Osteoblast (primary cell): ENCODE measurements around the gene RNASET2. TPM values are rescaled to one million over a fixed set of nuclear protein-coding genes. Genes with fewer than 3 reads are reported as not detected.

Experiments
- DNase-seq: peaks from one replicate; pipeline ENCODE4 v3.0.0; 2011; ENCODE audit warnings: low spot score, mixed read lengths; ENCODE audit not compliant: insufficient read length; ENCODE audit errors: missing footprints
- H2AFZ ChIP-seq: 2 replicates; pipeline ENCODE4 v1.6.0; 2011; ENCODE audit warnings: mild to moderate bottlenecking, low read length
- H3K27ac ChIP-seq: 2 replicates; pipeline ENCODE4 v1.5.1; 2011; ENCODE audit warnings: mild to moderate bottlenecking, low read depth, low read length, moderate library complexity
- H3K27me3 ChIP-seq: 2 replicates; pipeline ENCODE4 v1.6.0; 2012; ENCODE audit warnings: mild to moderate bottlenecking, control low read depth, inconsistent platforms, low read length, moderate library complexity; ENCODE audit not compliant: insufficient read depth
- H3K36me3 ChIP-seq: 2 replicates; pipeline ENCODE4 v1.5.1; 2011; ENCODE audit warnings: mild to moderate bottlenecking, low read length, control low read depth, moderate library complexity; ENCODE audit not compliant: insufficient read depth
- H3K4me1 ChIP-seq: 2 replicates; pipeline ENCODE4 v1.5.1; 2011; ENCODE audit warnings: mild to moderate bottlenecking, low read length, control low read depth, moderate library complexity; ENCODE audit not compliant: insufficient read depth
- H3K4me2 ChIP-seq: 2 replicates; pipeline ENCODE4 v1.6.0; 2011; ENCODE audit warnings: mild to moderate bottlenecking, low read length; ENCODE audit not compliant: insufficient read depth
- H3K4me3 ChIP-seq: fragments of 200-600 bp; sonication (generic); 3 replicates; pipeline ENCODE4 v1.5.1; 2012; ENCODE audit warnings: mild to moderate bottlenecking, low read length, inconsistent platforms; ENCODE audit not compliant: insufficient read depth
- H3K79me2 ChIP-seq: 2 replicates; pipeline ENCODE4 v1.6.0; 2012; ENCODE audit warnings: mild to moderate bottlenecking, low read length, control low read depth, inconsistent platforms; ENCODE audit not compliant: insufficient read depth
- H3K9me3 ChIP-seq: 2 replicates; pipeline ENCODE4 v1.5.1; 2011; ENCODE audit warnings: low read depth, low read length, control low read depth
- H4K20me1 ChIP-seq: 2 replicates; pipeline ENCODE4 v1.6.0; 2012; ENCODE audit warnings: mild to moderate bottlenecking, low read length, control low read depth; ENCODE audit not compliant: insufficient read depth
- total RNA-seq: library from RNA; depleted of rRNA; stranded (reverse); fragments of >200 nt; gene quantifications from 2 replicates; pipeline ENCODE4 v1.2.3, GENCODE V29; 2012
- TF ChIP-seq, protein P1 (sequence below): IDR thresholded peaks from 2 replicates; pipeline ENCODE4 v1.5.1; 2011; ENCODE audit warnings: mild to moderate bottlenecking, low read depth, low read length, moderate library complexity; ENCODE audit errors: extremely low read depth

Gene RNASET2
- total RNA-seq, 1 donor: 47.8 TPM

DNA sequence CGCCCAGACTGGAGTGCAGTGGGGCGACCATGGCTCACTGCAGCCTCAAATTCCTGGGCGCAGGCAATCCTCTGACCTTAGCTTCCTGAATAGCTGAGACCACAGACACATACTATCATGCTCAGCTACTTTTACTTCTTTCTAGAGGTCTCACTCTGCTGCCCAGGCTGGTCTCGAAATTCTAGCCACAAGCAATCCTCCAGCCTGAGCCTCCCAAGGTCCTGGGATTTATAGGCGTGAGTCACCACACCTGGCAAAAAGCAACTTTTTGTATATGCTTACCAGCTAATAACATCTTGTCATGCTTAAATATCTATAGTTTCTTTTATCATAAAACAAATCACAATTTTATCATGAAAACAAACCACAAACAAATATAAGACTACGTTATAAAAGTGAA, 23.0 kb downstream of the RNASET2 start:
- TF ChIP-seq, protein P1, sequence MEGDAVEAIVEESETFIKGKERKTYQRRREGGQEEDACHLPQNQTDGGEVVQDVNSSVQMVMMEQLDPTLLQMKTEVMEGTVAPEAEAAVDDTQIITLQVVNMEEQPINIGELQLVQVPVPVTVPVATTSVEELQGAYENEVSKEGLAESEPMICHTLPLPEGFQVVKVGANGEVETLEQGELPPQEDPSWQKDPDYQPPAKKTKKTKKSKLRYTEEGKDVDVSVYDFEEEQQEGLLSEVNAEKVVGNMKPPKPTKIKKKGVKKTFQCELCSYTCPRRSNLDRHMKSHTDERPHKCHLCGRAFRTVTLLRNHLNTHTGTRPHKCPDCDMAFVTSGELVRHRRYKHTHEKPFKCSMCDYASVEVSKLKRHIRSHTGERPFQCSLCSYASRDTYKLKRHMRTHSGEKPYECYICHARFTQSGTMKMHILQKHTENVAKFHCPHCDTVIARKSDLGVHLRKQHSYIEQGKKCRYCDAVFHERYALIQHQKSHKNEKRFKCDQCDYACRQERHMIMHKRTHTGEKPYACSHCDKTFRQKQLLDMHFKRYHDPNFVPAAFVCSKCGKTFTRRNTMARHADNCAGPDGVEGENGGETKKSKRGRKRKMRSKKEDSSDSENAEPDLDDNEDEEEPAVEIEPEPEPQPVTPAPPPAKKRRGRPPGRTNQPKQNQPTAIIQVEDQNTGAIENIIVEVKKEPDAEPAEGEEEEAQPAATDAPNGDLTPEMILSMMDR: no peak
- Histone ChIP-seq H4K20me1 (no peaks in the 10 kb centered on the region), H3K4me3 (no peak overlapping the region), H3K27ac (no peak overlapping the region), H3K27me3 (no peaks in the 10 kb centered on the region), H3K79me2 (no peaks in the 10 kb centered on the region), H3K4me2 (no peak overlapping the region), H3K36me3 (no peaks in the 10 kb centered on the region), H3K4me1 (no peaks in the 10 kb centered on the region), H2AFZ (no peak overlapping the region), H3K9me3 (no peaks in the 10 kb centered on the region)
- no peak for DNase-seq

- TF ChIP-seq, protein P1: no peak
- Histone ChIP-seq H3K79me2 (no peaks in the 10 kb centered on the region), H3K9me3 (no peaks in the 10 kb centered on the region), H3K4me3 (no peak overlapping the region), H3K4me1 (no peaks in the 10 kb centered on the region), H3K36me3 (no peaks in the 10 kb centered on the region), H2AFZ (no peak overlapping the region), H3K27me3 (no peaks in the 10 kb centered on the region), H3K4me2 (no peak overlapping the region), H3K27ac (no peak overlapping the region), H4K20me1 (no peaks in the 10 kb centered on the region)
- no peak for DNase-seq
Observed at GRCh38 chr6:166932616-166933015, 23.7 kb downstream of the RNASET2 start.

- H3K27ac ChIP-seq: no peak overlapping the region
- no peak overlapping the region for H3K4me3 ChIP-seq
- no peaks in the 10 kb centered on the region for H3K79me2 ChIP-seq
- DNase-seq: no peak
- no peaks in the 10 kb centered on the region for H3K4me1 ChIP-seq
- H3K4me2 ChIP-seq: no peak overlapping the region
- no peaks in the 10 kb centered on the region for H3K36me3 ChIP-seq
- TF ChIP-seq, protein P1: no peak
- H3K27me3 ChIP-seq: no peaks in the 10 kb centered on the region
- no peaks in the 10 kb centered on the region for H4K20me1 ChIP-seq
- no peak overlapping the region for H2AFZ ChIP-seq
- no peaks in the 10 kb centered on the region for H3K9me3 ChIP-seq
Observed at GRCh38 chr6:166932116-166932515, 24.2 kb downstream of the RNASET2 start.

DNA sequence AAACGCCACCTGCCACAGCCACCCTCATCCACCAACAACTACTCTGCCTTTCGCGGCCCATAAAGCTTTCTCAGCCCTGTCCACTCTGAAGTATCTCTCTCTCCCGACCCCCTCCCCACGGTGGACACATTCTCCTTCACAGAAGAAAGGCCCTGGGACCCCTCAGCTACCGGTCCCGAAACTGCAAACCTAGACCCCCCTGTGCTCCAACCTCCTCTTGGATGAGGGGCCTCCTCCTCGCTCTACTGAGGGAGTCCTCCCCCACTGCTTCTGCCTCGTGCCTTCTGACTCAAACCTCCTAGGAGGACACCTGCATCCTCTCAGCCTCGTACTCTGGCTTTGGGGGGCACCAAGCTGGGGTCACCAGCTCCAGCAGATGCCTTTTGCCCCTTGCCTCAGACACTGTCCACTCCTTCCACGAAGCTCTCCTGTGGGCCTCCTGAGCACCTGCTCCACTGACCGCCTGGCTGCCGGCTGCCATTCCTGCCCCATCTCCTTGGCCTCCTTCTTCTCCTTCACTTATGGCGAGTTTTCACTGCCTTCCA, 24.9 kb downstream of the RNASET2 start:
- TF ChIP-seq, protein P1: no peak
- no peaks in the 10 kb centered on the region for H3K9me3 ChIP-seq
- H3K4me3 ChIP-seq: no peak overlapping the region
- H3K27me3 ChIP-seq: no peaks in the 10 kb centered on the region
- H3K79me2 ChIP-seq: no peaks in the 10 kb centered on the region
- DNase-seq: no peak
- H3K4me2 ChIP-seq: no peak overlapping the region
- H3K36me3 ChIP-seq: no peaks in the 10 kb centered on the region
- no peaks in the 10 kb centered on the region for H4K20me1 ChIP-seq
- no peaks in the 10 kb centered on the region for H3K4me1 ChIP-seq
- H3K27ac ChIP-seq: no peak overlapping the region
- no peak overlapping the region for H2AFZ ChIP-seq
